Endothelial cell of umbilical vein (primary cell): ENCODE results near the gene KLK13. TPM values are rescaled to one million over a fixed set of nuclear protein-coding genes. Genes with fewer than 3 reads are reported as not detected.

Experiments used
- BruUV-seq: library from RNA; stranded (reverse); fragments of 400-500 nt; replicated peaks from 2 replicates; lab custom pipeline; 2021; lab: Mats Ljungman, UMichigan
- CTCF ChIA-PET: fragments of 300-600, 350-600 bp; sonication (Branson Sonifier 250); formaldehyde crosslinking; loops from one replicate; lab custom pipeline; 2021; ENCODE audit warnings: antibody characterized with exemption, inconsistent platforms; lab: Charles Lee
- POLR2A ChIA-PET: fragments of 300-600, 350-600 bp; sonication (Branson Sonifier 250); formaldehyde crosslinking; loops from one replicate; lab custom pipeline; 2021; ENCODE audit warnings: antibody characterized with exemption, inconsistent platforms; lab: Charles Lee
- DNase-seq: peaks from one replicate; pipeline ENCODE4 v3.0.0-alpha.2; 2011; ENCODE audit warnings: low read depth, low spot score
- FAIRE-seq: peaks from 2 replicates; lab custom pipeline; 2011; peaks lifted over from hg19 to GRCh38; lab: Jason Lieb, UNC
- H2AFZ ChIP-seq: 2 replicates; pipeline ENCODE4 v1.6.0; 2012; ENCODE audit warnings: low read depth, low read length, control low read depth, inconsistent platforms
- H3K27ac ChIP-seq: 2 replicates; pipeline ENCODE4 v1.5.1; 2011; ENCODE audit warnings: low read depth, mild to moderate bottlenecking, control low read depth, low read length, moderate library complexity; ENCODE audit not compliant: insufficient read depth
- H3K27me3 ChIP-seq, 2 experiments: 2 replicates each; pipeline versions ENCODE4 v1.6.0 to v1.6.1; 2011; ENCODE audit warnings: low read length in 2 of 2, mixed read lengths in 1 of 2; ENCODE audit not compliant: control insufficient read depth in 2 of 2, insufficient read depth in 2 of 2
- H3K36me3 ChIP-seq, 2 experiments: 2 replicates in 1 of 2; 3 replicates in 1 of 2; pipeline ENCODE4 v1.5.1; 2011; ENCODE audit warnings: low read length in 2 of 2, mild to moderate bottlenecking in 1 of 2, moderate library complexity in 1 of 2; ENCODE audit not compliant: control insufficient read depth in 2 of 2, insufficient read depth in 2 of 2; ENCODE audit errors: extremely low read depth in 1 of 2
- H3K4me1 ChIP-seq: 3 replicates; pipeline ENCODE4 v1.5.1; 2011; ENCODE audit warnings: mild to moderate bottlenecking, low read length; ENCODE audit not compliant: control insufficient read depth, insufficient read depth; ENCODE audit errors: extremely low read depth
- H3K4me2 ChIP-seq: 2 replicates; pipeline ENCODE4 v1.6.1; 2011; ENCODE audit warnings: low read length, control low read depth, mixed read lengths; ENCODE audit not compliant: insufficient read depth
- H3K4me3 ChIP-seq, 3 experiments: fragments of 200-600 bp in 1 of 3; sonication (generic), shearing (Covaris generic) in 1 of 3; replicated peaks in 1 of 3; 2 replicates each; pipeline ENCODE4 v1.5.1; 2011 to 2016; ENCODE audit warnings: control low read depth in 3 of 3, low read length in 3 of 3, mild to moderate bottlenecking in 2 of 3, inconsistent platforms in 1 of 3, low read depth in 1 of 3, moderate library complexity in 1 of 3; ENCODE audit not compliant: insufficient read depth in 1 of 3
- H3K79me2 ChIP-seq: 2 replicates; pipeline ENCODE4 v1.6.0; 2012; ENCODE audit warnings: low read length, inconsistent platforms; ENCODE audit not compliant: control insufficient read depth, insufficient read depth
- H3K9ac ChIP-seq: replicated peaks from 2 replicates; pipeline ENCODE3; 2011; ENCODE audit warnings: low read length, control low read depth; ENCODE audit not compliant: insufficient read depth; ENCODE audit errors: extremely low read depth
- H3K9me1 ChIP-seq: replicated peaks from 3 replicates; pipeline ENCODE4 v1.6.0; 2011; ENCODE audit warnings: mild to moderate bottlenecking, low read length; ENCODE audit not compliant: control insufficient read depth, insufficient read depth; ENCODE audit errors: extremely low read depth
- H3K9me3 ChIP-seq: replicated peaks from 2 replicates; pipeline ENCODE4 v1.5.1; 2012; ENCODE audit warnings: low read length, inconsistent platforms; ENCODE audit not compliant: control insufficient read depth, insufficient read depth
- H4K20me1 ChIP-seq: replicated peaks from 2 replicates; pipeline ENCODE3; 2011; ENCODE audit warnings: mild to moderate bottlenecking, low read length; ENCODE audit not compliant: control insufficient read depth, insufficient read depth; ENCODE audit errors: extremely low read depth
- EZH2 ChIP-seq: IDR thresholded peaks from 2 replicates; pipeline ENCODE4 v1.6.1; 2012; ENCODE audit warnings: borderline replicate concordance, low read depth, mild to moderate bottlenecking, moderate library complexity, low read length, inconsistent platforms; ENCODE audit not compliant: severe bottlenecking
- FOS ChIP-seq: IDR thresholded peaks from 2 replicates; pipeline ENCODE4 v1.6.1; 2011; ENCODE audit warnings: mild to moderate bottlenecking, low read length, moderate library complexity, borderline replicate concordance; ENCODE audit not compliant: insufficient read depth
- GATA2 ChIP-seq: IDR thresholded peaks from 2 replicates; pipeline ENCODE4 v1.7.0; 2011; ENCODE audit warnings: low read depth, mild to moderate bottlenecking, moderate library complexity, mixed read lengths, low read length; ENCODE audit not compliant: insufficient read length, insufficient read depth
- JUN ChIP-seq: IDR thresholded peaks from 2 replicates; pipeline ENCODE4 v1.6.1; 2011; ENCODE audit warnings: borderline replicate concordance, low read depth; ENCODE audit not compliant: insufficient read length, insufficient read depth
- MAX ChIP-seq: IDR thresholded peaks from 2 replicates; pipeline ENCODE4 v1.6.1; 2011; ENCODE audit not compliant: insufficient read depth, insufficient read length
- MYC ChIP-seq: IDR thresholded peaks from one replicate; pipeline ENCODE4 v1.6.1; 2011; ENCODE audit warnings: mild to moderate bottlenecking, low read depth, low read length
- POLR2A ChIP-seq: IDR thresholded peaks from 2 replicates; pipeline ENCODE4 v1.6.1; 2012; ENCODE audit warnings: low read depth, mild to moderate bottlenecking, control low read depth, low read length
- POLR2AphosphoS5 ChIP-seq: IDR thresholded peaks from 2 replicates; pipeline ENCODE4 v1.6.1; 2012; ENCODE audit warnings: low read depth, mild to moderate bottlenecking, control low read depth, low read length, moderate library complexity; ENCODE audit not compliant: insufficient read depth
- dilution Hi-C: fragments of 300-500 bp; cut with MboI; formaldehyde crosslinking; loops from one replicate; pipeline ENCODE4 v1.15.0; 2019; ENCODE audit warnings: low sequenced_read_pairs; ENCODE audit not compliant: extremely low pct_ligation_motif_present
- intact Hi-C: fragments of 100-400 bp; cut with micrococcal nuclease; formaldehyde crosslinking; loops from one replicate; pipeline ENCODE4 v1.10.0; 2022
- polyA plus RNA-seq, 4 experiments: library from polyadenylated mRNA; depleted of rRNA in 3 of 4; stranded (reverse) in 3 of 4; unstranded in 1 of 4; fragments of >200 nt; gene quantifications; 2 replicates each; pipeline versions ENCODE4 v1.2.1 to v1.2.3, GENCODE V29; 2011 to 2012; ENCODE audit warnings: missing spikeins in 1 of 4
- total RNA-seq: library from RNA; stranded (reverse); gene quantifications from 2 replicates; pipeline ENCODE4 v1.2.3, GENCODE V29; 2021
- TF ChIP-seq, protein P1 (sequence below), 2 donors: IDR thresholded peaks; 1 replicate in 1 of 2; 2 replicates in 1 of 2; pipeline ENCODE4 v1.5.1; 2011; ENCODE audit warnings: low read length in 2 of 2, mild to moderate bottlenecking in 2 of 2, moderate library complexity in 2 of 2, control low read depth in 1 of 2, inconsistent platforms in 1 of 2, low read depth in 1 of 2; ENCODE audit not compliant: insufficient read depth in 1 of 2; ENCODE audit errors: extremely low read depth in 1 of 2

KLK13 gene
- total and polyA plus RNA-seq, 2 donors (not counting 3 experiments of a cell fraction or from before 2014, with no cell fraction given): not detected

- Histone ChIP-seq H3K27me3 (no peaks in the 10 kb centered on the region), H3K4me2 (no peak overlapping the region), H3K9ac (no peak overlapping the region), H4K20me1 (no peaks in the 10 kb centered on the region), H3K4me3 (no peak overlapping the region), H3K9me1 (no peaks in the 10 kb centered on the region), H2AFZ (no peak overlapping the region), H3K9me3 (no peaks in the 10 kb centered on the region), H3K27ac (no peak overlapping the region), H3K4me1 (no peaks in the 10 kb centered on the region), H3K79me2 (no peaks in the 10 kb centered on the region), H3K36me3 (no peaks in the 10 kb centered on the region)
- POLR2A ChIA-PET: no interaction called here
- dilution Hi-C loops: no loop called here
- BruUV-seq: no TSS peak
- CTCF ChIA-PET: interaction anchor here (1.2 kb wide), 1 partner anchor 55 kb away, joined by 3 read pairs; no protein-coding TSS in a partner anchor
- intact Hi-C loops: no loop called here
- DNase-seq (no peak), FAIRE-seq (no peak)
- TF ChIP-seq EZH2 (no peak), MYC (no peak), POLR2A (no peak), MAX (no peak), GATA2 (no peak), POLR2AphosphoS5 (no peak), JUN (no peak), FOS (no peak)
- TF ChIP-seq, protein P1, sequence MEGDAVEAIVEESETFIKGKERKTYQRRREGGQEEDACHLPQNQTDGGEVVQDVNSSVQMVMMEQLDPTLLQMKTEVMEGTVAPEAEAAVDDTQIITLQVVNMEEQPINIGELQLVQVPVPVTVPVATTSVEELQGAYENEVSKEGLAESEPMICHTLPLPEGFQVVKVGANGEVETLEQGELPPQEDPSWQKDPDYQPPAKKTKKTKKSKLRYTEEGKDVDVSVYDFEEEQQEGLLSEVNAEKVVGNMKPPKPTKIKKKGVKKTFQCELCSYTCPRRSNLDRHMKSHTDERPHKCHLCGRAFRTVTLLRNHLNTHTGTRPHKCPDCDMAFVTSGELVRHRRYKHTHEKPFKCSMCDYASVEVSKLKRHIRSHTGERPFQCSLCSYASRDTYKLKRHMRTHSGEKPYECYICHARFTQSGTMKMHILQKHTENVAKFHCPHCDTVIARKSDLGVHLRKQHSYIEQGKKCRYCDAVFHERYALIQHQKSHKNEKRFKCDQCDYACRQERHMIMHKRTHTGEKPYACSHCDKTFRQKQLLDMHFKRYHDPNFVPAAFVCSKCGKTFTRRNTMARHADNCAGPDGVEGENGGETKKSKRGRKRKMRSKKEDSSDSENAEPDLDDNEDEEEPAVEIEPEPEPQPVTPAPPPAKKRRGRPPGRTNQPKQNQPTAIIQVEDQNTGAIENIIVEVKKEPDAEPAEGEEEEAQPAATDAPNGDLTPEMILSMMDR (IDR thresholded peaks at IDR 0.05; ENCODE audit: extremely low read depth in 1 of 2, insufficient read depth in 1 of 2, low read depth in 1 of 2, low read length in 2 of 2): no peak
Measured at GRCh38 chr19:51075998-51076397, 11.1 kb upstream of the KLK13 start.
